GM18868 (cell line): ENCODE data around the gene FAM193A.
"Not testable (repeated sequence)": the region's sequence is repeated elsewhere in the genome, so short reads cannot be mapped to it uniquely, and the experiment has no call there.

Source experiments
- ATAC-seq: cut with Tn5 transposase; IDR thresholded peaks from one replicate; pipeline ENCODE4 v1.9.1; 2021; ENCODE audit warnings: mild to moderate bottlenecking, moderate library complexity; ENCODE audit not compliant: unreplicated experiment

FAM193A gene

GRCh38 chr4:2604614-2605013 is 68.2 kb downstream of the FAM193A start:
- no peak for ATAC-seq

GRCh38 chr4:2606960-2607506 is 70.6 kb downstream of the FAM193A start:
- no peak for ATAC-seq

GRCh38 chr4:2607822-2608221 is 71.4 kb downstream of the FAM193A start:
- no peak for ATAC-seq

GRCh38 chr4:2608291-2608690 is 71.8 kb downstream of the FAM193A start:
- ATAC-seq = no peak

GRCh38 chr4:2615821-2616220 is 79.4 kb downstream of the FAM193A start:
- ATAC-seq = no peak

- no peak for ATAC-seq
These were observed 81.5 kb downstream of the FAM193A start for GRCh38 chr4:2617955-2618354.

- not testable (repeated sequence) for ATAC-seq
These were observed 82.3 kb downstream of the FAM193A start for GRCh38 chr4:2618729-2619128.

- no peak for ATAC-seq
These were observed 83.0 kb downstream of the FAM193A start for GRCh38 chr4:2619459-2619858.

- ATAC-seq = no peak
These were observed 85.0 kb downstream of the FAM193A start for GRCh38 chr4:2621419-2621818.

- no peak for ATAC-seq
These were observed 87.0 kb downstream of the FAM193A start for GRCh38 chr4:2623442-2623841.

GRCh38 chr4:2624782-2625530 is 88.5 kb downstream of the FAM193A start:
- ATAC-seq = no peak

GRCh38 chr4:2626231-2626630 is 89.8 kb downstream of the FAM193A start:
- no peak for ATAC-seq

GRCh38 chr4:2630556-2631273 is 94.3 kb downstream of the FAM193A start:
- no peak for ATAC-seq

- ATAC-seq = no peak
These were observed 97.6 kb downstream of the FAM193A start for GRCh38 chr4:2634014-2634413.

GRCh38 chr4:2636331-2636730 is 99.9 kb downstream of the FAM193A start:
- ATAC-seq = no peak

GRCh38 chr4:2636994-2637393 is 100.5 kb downstream of the FAM193A start:
- not testable (repeated sequence) for ATAC-seq

- ATAC-seq = no peak
These were observed 101.6 kb downstream of the FAM193A start for GRCh38 chr4:2637956-2638552.

GRCh38 chr4:2638730-2639129 is 102.3 kb downstream of the FAM193A start:
- no peak for ATAC-seq

- no peak for ATAC-seq
These were observed 106.5 kb downstream of the FAM193A start for GRCh38 chr4:2642968-2643367.

- no peak for ATAC-seq
These were observed 107.1 kb downstream of the FAM193A start for GRCh38 chr4:2643555-2643954.

GRCh38 chr4:2646396-2647149 is 110.1 kb downstream of the FAM193A start:
- no peak for ATAC-seq
